GOT3 (cell line): Measurements from ENCODE around the gene TGM5.
"Not testable (repeated sequence)": the region's sequence is repeated elsewhere in the genome, so short reads cannot be mapped to it uniquely, and the experiment has no call there.

ENCODE experiments used
- DNase-seq: peaks from one replicate; lab custom pipeline; 2025; ENCODE audit warnings: mixed read lengths; lab: John Stamatoyannopoulos, UW

The TGM5 gene

DNA sequence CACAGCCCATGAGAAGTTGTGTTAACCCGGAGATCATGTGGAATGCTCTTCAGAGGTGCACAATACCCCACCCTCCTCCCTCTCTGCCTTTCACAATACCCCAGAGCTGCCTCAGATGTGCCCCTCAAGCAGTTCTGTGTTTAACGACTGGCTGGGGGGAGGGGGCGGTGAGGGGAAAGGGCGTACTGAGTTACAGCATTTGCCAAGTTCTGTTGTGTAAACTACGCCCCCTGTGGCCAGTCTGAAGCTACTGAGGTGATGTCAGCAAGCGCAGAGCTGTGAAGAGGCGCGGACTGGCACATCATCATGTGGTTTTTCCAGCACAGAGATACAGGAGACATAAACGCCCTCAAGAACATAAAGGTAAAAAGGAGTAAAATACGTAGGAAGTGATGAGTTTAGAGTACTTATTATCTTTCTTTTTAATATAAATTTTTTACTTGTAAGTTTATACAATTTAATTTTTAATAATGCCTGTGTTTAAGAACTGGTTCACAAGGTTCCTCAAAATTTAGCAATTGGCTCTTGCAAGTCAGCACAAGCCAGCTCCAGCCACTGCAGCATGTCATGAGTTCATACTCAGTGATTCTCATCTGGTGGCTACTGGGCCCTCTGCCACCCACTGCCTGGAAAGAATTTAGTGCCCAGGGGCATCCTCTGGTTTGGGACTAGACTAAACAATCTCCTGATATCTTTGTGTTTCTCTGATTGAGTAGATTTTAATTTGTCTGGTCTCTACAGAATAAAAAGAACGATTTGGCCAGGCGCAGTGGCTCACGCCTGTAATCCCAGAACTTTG lies 47.6 kb downstream of the TGM5 start:
- DNase-seq = no peak

DNA sequence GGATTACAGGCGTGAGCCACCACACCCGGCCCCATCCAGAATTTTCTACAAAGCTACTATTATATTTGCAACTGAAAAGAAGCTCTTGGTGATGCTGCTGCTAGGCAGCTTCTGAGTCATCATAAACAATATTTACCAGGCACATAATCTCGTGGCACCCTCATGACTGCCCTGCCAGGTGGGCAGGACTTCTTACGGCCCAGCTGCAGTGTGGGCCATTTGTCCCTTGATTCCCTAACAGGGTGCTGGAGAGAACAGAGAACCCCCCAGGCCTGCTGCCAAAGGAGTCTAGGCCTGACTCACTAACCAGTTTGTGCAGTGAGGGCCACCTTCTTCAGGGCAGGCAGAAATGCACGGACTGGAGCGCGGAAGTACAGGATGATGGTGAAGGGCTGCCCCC lies 50.8 kb downstream of the TGM5 start:
- DNase-seq = no peak

- no peak for DNase-seq
These were observed 52.0 kb downstream of the TGM5 start for GRCh38 chr15:43214592-43215295.

DNA sequence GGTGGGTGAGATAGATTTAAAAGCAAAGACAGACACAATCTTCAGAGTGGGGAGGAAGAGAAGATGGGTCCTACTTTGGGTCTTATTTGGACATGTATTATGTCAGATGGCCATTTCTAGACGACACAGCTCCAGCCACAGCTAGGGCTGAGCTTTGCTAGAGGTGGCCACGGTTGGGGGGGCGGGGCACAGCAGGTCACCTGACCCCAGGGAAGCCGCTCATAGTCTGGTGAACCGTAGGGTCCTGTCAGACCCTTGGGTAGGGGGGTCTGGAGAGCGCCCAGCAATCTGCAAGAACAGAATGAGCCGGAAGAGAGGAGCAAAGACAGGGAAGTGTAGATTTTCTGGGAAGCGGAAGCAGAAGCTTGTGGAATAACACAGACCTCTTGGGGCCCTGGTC lies 52.6 kb downstream of the TGM5 start:
- no peak for DNase-seq

GRCh38 chr15:43213466-43213865 lies 53.3 kb downstream of the TGM5 start:
- DNase-seq = no peak

GRCh38 chr15:43212951-43213350 lies 53.8 kb downstream of the TGM5 start:
- no peak for DNase-seq

GRCh38 chr15:43212299-43212698 lies 54.4 kb downstream of the TGM5 start:
- no peak for DNase-seq

DNA sequence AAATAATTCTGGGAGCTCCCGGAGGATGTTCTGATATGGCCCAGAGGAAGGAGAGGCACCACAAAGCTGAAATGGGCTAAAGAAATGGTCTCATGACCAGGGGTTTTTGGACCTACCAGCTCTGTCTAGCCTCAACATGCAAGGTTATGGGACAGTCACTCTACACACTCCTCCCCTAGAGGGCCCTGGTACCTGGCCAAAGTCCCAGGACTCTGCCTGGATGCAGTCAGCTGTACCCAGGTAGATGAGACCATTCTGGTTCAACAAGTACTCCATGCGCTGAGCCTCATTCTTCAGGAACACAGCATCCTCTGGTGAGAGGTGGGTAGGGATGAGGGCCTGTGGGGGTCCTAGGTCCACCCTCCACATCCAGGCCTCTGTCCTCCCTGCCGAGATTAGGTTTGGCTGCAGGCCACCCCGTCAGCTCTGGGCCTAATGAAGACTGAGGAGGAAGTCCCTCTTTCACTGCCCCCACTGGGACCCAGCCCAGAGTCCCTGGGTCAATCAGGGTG lies 55.4 kb downstream of the TGM5 start:
- no peak for DNase-seq

GRCh38 chr15:43210807-43211206 lies 55.9 kb downstream of the TGM5 start:
- DNase-seq = no peak

- DNase-seq = no peak
These were observed 56.5 kb downstream of the TGM5 start for GRCh38 chr15:43210172-43210745.

GRCh38 chr15:43209059-43209824 lies 57.5 kb downstream of the TGM5 start:
- no peak for DNase-seq

- no peak for DNase-seq
These were observed 58.4 kb downstream of the TGM5 start for GRCh38 chr15:43208052-43209002.

DNA sequence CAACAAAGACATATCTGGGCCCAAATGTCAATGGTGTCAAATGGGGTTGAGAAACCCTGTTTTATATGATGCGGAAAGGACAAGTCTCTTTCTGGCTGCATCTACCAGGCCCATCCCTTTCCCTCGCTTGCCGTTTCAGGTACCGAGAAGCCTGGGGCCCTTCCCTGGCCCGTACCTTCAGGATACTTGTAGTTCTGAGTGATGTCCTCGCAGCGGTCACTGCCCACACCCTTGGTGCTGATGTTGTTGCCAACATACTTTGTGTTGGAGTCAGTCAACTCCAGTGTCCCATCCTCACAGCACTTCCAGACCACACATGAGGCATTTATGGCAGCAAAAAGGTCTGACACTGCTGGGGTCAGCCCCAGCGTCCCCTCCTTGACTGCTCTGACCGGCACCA lies 59.7 kb downstream of the TGM5 start:
- no peak for DNase-seq

GRCh38 chr15:43206054-43206453 lies 60.7 kb downstream of the TGM5 start:
- no peak for DNase-seq

DNA sequence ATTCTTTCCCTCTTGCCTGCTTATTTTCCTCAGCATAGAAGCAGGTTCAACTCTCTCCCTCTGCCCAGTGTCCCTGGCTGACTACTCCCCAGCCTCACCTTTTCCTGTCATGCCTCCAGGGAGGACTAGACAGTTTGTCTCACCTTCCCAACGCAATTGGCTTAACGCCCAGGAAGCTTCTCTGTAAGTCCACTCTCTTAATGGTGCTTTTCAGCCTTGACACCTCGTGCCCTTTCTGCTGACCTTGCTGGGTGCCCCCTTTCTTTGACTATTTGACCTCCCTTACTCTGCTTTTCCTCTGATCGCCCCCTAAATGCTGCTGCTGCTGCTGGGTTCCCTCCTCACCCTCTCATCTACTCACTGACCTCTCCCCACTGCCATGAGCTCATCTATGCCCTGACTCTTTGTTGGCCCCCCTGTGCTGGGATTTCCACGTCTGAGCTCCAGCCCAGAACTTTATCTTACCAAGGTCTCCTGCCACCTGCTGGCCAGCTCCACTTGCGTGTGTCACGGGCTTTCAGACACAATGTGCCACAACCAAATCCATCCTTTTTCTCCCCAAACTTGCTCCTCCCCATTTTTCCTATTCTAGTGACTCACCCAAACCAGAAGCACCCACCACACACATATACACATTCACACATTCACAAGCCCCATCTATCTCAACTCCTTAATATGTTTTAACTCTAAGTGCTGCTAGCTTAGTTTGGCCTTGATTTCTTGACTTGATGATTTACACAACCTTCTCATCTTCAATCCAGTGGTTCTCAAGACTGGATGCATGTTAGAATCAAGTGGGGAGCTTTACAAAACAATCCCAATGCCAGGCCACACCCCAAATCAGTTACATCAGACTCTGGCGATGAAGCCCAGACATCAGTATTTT lies 62.5 kb downstream of the TGM5 start:
- DNase-seq = no peak

- no peak for DNase-seq
These were observed 66.7 kb downstream of the TGM5 start for GRCh38 chr15:43199945-43200488.

- DNase-seq = no peak
These were observed 67.7 kb downstream of the TGM5 start for GRCh38 chr15:43198992-43199391.

DNA sequence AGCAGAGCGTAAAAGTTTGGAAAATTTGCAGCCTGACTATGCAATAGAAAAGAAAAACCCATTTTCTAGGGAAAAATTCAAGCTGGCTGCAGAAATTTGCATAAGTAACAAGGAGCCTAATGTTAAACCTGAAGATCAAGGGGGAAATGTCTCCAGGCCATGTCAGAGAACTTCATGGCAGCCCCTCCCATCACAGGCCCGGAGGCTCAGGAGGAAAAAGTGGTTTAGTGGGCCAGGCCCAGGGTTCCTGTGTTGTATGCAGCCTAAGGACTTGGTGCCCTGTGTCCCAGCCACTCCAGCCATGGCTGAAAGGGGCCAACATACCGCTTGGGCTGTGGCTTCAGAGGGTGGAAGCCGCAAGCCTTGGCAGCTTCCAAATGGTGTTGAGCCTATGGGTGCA lies 68.2 kb downstream of the TGM5 start:
- not testable (repeated sequence) for DNase-seq

DNA sequence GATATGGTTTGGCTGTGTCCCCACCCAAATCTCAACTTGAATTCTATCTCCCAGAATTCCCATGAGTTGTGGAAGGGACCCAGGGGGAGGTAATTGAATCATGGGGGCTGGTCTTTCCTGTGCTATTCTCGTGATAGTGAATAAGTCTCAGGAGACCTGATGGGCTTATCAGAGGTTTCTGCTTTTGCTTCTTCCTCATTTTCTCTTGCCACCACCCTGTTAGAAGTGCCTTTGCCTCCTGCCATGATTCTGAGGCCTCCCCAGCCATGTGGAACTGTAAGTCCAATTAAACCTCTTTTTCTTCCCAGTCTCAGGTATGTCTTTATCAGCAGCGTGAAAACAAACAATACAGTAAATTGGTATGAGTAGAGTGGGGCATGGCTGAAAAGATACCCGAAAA lies 69.0 kb downstream of the TGM5 start:
- not testable (repeated sequence) for DNase-seq
